Raji (cell line): Measurements from ENCODE around the gene KANTR.

Experiments
- POLR2A ChIP-seq: IDR thresholded peaks from 2 replicates; pipeline ENCODE4 v1.6.1; 2011; ENCODE audit warnings: low read depth, low read length, control low read depth; ENCODE audit not compliant: insufficient read depth

KANTR gene, protein sequence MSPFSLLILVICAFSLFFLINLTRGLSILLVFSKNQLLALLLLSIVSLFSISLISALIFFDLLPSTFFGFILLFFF

GRCh38 chrX:53093748-53094581 lies at the start of gene KANTR:
KANTR (plus strand) TSS chrX:53094142; CDS start chrX:53124273, 30,131 bp downstream.
- TF ChIP-seq POLR2A: peak; percentile 65; the same call in 1 of the 2 replicates

DNA sequence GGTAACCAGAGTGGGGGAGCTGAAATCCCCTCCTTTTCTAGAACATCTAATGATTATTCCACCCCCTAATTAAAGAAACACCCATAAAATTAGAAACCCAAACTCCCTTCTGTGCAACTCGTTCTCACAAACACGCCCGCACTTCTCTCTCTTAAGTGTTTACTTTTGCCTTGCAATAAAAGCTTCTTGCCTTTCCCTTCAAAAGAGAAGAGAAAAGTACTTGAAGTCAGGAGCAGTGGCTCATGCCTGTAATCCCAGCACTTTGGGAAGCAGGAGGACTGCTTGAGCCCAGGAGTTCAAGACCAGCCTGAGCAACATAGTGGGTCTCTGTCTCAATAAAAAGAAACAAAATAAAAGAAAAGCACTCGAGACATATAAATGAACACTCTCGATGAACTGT lies 48.9 kb upstream of the KANTR start:
- TF ChIP-seq POLR2A: no peak

- TF ChIP-seq POLR2A: no peak
These were observed 46.7 kb upstream of the KANTR start for GRCh38 chrX:53047228-53047627.

- no peak for TF ChIP-seq POLR2A
These were observed 45.5 kb upstream of the KANTR start, which contains the start of gene GPR173 for GRCh38 chrX:53048169-53049126. GPR173 (plus strand) TSS chrX:53048789; CDS start chrX:53076622, 27,833 bp downstream.

DNA sequence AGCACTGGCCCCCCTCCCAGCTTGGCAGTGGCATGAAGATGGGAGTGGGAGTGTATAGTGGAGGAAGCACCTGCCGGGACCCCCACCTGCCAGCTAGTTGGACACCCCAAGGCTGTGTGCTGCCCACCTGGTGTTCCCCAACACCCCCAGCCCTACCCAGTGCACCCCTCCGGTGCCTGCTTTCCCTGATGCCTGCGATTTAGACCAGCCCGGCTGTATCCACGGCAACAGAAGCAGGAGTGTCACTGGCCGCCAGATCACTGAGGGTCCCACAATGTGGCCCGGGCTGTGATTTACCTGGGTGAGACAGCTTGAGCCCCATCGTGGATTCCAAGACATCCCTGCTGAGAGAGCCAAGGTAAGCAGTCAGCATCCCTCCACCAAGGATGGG lies 44.8 kb upstream of the KANTR start:
- no peak for TF ChIP-seq POLR2A

- no peak for TF ChIP-seq POLR2A
These were observed 43.1 kb upstream of the KANTR start for GRCh38 chrX:53050841-53051240.

DNA sequence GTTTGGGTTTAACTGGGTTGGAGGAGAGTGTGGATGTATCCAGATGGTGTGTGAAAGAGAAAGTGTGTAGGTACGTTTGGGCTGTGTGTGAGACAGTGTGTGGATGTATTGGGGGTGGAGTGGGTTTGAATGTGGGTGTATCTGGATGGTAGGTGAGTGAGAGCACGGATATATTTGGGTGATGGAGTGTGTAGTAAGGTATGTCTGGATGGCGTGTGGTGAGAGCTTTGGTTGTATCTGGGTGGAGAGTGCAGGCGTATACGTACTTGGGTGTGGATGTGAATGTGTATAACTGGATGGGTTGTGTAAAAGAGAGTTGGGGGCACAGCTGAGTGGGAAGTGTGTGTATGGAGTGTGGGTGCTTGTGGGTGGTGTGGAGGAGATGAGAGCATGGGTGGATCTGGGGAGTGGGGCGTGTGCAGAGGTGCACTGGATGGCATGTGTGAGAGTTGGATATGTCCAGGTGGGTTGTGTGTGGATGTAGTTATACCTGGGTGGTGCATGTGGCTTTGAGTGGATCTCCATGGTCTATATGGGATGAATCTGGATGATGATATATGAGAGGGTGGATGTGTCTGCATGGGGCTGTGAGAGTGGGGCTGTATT lies 38.6 kb upstream of the KANTR start:
- no peak for TF ChIP-seq POLR2A

DNA sequence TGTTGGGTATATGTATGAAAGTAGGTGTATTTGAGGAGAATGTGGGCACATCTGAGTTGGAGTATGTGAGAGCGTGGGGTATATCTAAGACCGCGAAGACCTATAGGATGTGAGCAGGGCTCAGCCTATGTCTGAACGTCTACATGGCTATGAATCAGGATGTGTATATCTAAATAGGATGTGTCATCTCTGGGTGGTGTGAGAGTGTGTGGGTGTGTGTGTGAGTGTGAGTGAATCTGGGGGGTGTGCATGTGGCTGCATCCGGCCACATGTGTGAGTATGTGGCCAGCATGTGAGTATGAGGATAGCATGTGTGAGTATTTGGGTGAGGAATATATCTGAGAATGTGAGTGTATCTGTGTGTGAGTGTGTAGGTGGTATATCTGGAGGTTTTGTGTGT lies 37.6 kb upstream of the KANTR start:
- TF ChIP-seq POLR2A: no peak

- no peak for TF ChIP-seq POLR2A
These were observed 28.8 kb upstream of the KANTR start for GRCh38 chrX:53065104-53065503.

GRCh38 chrX:53071064-53071463 lies 22.9 kb upstream of the KANTR start:
- no peak for TF ChIP-seq POLR2A

- peak; percentile 82 for TF ChIP-seq POLR2A
These were observed 22.1 kb upstream of the KANTR start for GRCh38 chrX:53071604-53072417.

GRCh38 chrX:53072418-53073114 lies 21.4 kb upstream of the KANTR start:
- TF ChIP-seq POLR2A: no peak

- no peak for TF ChIP-seq POLR2A
These were observed 20.8 kb upstream of the KANTR start for GRCh38 chrX:53073115-53073586.
